Measurements from ENCODE around the gene UNC5A.

UNC5A gene

GRCh38 chr5:176788941-176789872 is 21.2 kb upstream of the UNC5A start:
- no peak for DNase-seq (ENCODE audit: low read depth)
- TF ChIP-seq, protein P1, sequence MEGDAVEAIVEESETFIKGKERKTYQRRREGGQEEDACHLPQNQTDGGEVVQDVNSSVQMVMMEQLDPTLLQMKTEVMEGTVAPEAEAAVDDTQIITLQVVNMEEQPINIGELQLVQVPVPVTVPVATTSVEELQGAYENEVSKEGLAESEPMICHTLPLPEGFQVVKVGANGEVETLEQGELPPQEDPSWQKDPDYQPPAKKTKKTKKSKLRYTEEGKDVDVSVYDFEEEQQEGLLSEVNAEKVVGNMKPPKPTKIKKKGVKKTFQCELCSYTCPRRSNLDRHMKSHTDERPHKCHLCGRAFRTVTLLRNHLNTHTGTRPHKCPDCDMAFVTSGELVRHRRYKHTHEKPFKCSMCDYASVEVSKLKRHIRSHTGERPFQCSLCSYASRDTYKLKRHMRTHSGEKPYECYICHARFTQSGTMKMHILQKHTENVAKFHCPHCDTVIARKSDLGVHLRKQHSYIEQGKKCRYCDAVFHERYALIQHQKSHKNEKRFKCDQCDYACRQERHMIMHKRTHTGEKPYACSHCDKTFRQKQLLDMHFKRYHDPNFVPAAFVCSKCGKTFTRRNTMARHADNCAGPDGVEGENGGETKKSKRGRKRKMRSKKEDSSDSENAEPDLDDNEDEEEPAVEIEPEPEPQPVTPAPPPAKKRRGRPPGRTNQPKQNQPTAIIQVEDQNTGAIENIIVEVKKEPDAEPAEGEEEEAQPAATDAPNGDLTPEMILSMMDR (IDR thresholded peaks at IDR 0.05; ENCODE audit: low read depth, low read length, missing control alignments), result no peak
- no peak overlapping the region for H3K4me3 ChIP-seq (ENCODE audit: low read depth, low read length)

GRCh38 chr5:176789873-176790615 is 20.3 kb upstream of the UNC5A start:
- TF ChIP-seq, protein P1 (IDR thresholded peaks at IDR 0.05; ENCODE audit: low read depth, low read length, missing control alignments), result no peak
- no peak for DNase-seq (ENCODE audit: low read depth)
- H3K4me3 ChIP-seq (ENCODE audit: low read depth, low read length), result no peak overlapping the region

DNA sequence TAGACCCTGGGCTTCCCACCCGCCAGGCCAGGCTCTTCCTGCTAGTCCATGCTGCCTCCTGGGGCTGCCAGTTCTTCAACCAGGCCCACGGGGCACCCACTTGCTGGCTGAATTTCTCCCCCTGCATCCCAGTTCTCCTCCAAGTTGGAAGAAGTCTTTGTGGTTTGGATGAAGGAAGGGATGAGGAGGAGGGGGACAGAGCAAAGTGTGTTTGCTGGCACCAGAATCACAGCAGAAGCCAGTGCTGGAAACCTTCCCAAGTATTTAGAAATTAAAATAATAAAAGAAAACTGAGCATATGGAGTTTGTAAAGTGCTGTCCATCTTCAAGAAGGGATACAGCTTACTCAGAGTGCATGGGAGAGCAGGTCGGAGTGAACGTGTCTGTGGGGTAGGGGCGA is 19.4 kb upstream of the UNC5A start:
- no peak for DNase-seq (ENCODE audit: low read depth)
- no peak overlapping the region for H3K4me3 ChIP-seq (ENCODE audit: low read depth, low read length)
- TF ChIP-seq, protein P1 (IDR thresholded peaks at IDR 0.05; ENCODE audit: low read depth, low read length, missing control alignments), result no peak

DNA sequence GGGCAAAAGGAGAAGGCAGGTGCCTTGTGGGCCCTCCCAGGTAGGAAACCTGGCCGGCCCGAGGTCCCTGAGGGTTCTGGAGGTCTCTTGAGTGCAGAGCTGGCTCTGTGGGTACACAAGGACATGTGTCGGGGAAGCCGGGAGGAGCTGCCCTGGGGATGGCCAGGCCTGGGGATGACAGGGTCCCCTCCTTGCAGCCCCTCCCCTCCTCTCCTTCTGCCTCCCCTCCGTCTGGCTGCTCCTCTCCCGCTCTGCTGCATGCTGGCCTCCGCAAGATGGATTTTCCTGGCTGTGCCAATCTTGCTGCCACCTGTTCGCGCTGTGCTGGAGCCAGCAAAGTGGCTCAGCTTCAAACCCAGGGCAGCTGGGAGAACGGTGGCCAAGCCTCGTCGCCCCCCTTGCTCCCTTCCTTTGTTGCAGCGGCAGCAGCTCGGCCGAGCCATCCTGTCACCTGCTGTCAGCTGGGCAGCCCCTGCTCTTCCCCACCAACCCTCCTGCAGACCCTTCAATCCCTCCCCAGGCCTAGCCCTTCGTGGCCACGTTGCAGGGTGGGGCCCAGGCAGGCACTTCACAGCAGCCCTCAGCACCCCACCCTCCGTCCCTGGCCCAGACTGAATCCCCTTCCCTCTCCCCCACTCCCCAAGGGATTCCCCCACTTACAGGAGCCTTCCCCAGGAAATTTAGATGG is 17.6 kb upstream of the UNC5A start:
- no peak for DNase-seq (ENCODE audit: low read depth)
- TF ChIP-seq, protein P1 (IDR thresholded peaks at IDR 0.05; ENCODE audit: low read depth, low read length, missing control alignments), result no peak
- H3K4me3 ChIP-seq (ENCODE audit: low read depth, low read length), result no peak overlapping the region

DNA sequence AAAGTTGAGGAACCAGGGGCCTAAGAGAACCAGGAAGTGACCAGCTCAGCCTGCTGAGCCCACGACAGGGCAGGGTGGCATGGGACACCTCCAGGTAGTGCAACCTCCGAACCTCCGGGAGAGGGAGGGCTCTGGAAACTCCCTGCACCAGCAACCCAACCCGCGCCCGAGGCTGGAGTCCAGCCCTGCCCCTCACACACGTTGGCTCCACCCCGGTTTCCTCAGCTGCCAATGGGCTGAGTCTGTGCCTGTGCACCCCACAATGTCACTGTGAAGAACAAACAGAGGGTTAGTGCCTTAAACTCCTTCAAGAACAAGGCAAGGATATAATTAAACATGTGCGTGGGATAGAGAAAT is 17.0 kb upstream of the UNC5A start:
- no peak for DNase-seq (ENCODE audit: low read depth)
- TF ChIP-seq, protein P1 (IDR thresholded peaks at IDR 0.05; ENCODE audit: low read depth, low read length, missing control alignments), result no peak
- H3K4me3 ChIP-seq (ENCODE audit: low read depth, low read length), result no peak overlapping the region

DNA sequence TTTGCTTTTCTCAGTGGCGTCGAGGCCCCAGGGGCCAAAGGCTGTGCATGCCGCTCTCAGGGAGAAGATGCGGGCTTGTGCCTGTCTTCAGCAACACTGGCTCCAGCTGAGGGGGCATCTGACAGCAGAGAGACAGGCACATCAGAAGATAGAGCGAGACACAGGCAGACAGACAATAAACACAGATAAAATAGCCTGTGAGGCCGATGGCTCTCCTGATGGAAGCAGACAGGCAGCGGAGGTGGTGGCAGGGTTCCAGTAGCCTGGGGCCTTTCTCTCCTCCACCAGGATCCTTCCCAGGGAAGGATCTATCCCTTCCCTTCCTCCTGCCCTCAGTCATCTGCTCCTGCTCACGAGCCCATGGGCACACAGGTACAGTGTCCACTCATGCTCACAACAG is 16.6 kb upstream of the UNC5A start:
- no peak for DNase-seq (ENCODE audit: low read depth)
- TF ChIP-seq, protein P1 (IDR thresholded peaks at IDR 0.05; ENCODE audit: low read depth, low read length, missing control alignments), result no peak
- no peak overlapping the region for H3K4me3 ChIP-seq (ENCODE audit: low read depth, low read length)
